GM06990 (cell line): Measurements from ENCODE around the gene FAM131B.

Source experiments
- DNase-seq: peaks from one replicate; pipeline ENCODE4 v3.0.0-alpha.2; 2011; ENCODE audit not compliant: insufficient read length; ENCODE audit errors: extremely low read depth
- H3K27me3 ChIP-seq: replicated peaks from 2 replicates; pipeline ENCODE4 v1.6.0; 2011; ENCODE audit warnings: low read length; ENCODE audit not compliant: control insufficient read depth, insufficient read depth
- H3K36me3 ChIP-seq: 2 replicates; pipeline ENCODE4 v1.5.1; 2011; ENCODE audit warnings: low read length; ENCODE audit not compliant: control insufficient read depth, insufficient read depth
- H3K4me3 ChIP-seq: replicated peaks from 2 replicates; pipeline ENCODE4 v1.5.1; 2011; ENCODE audit warnings: low read depth, mild to moderate bottlenecking, control low read depth, low read length
- CTCF ChIP-seq: IDR thresholded peaks from 2 replicates; pipeline ENCODE4 v1.5.1; 2011; ENCODE audit warnings: low read length, control low read depth, mild to moderate bottlenecking, inconsistent platforms; ENCODE audit not compliant: insufficient read depth, poor library complexity, severe bottlenecking

The FAM131B gene

GRCh38 chr7:143391462-143392404 is 29.2 kb upstream of the FAM131B start:
- H3K27me3 ChIP-seq, result no peaks in the 10 kb centered on the region
- peaks cover 30% of the 10 kb centered on the region for H3K36me3 ChIP-seq
- no peak for DNase-seq
- H3K4me3 ChIP-seq, result no peak overlapping the region
- no peak for TF ChIP-seq CTCF

- H3K27me3 ChIP-seq, result no peaks in the 10 kb centered on the region
- H3K36me3 ChIP-seq, result peaks cover 34% of the 10 kb centered on the region
- no peak for TF ChIP-seq CTCF
- H3K4me3 ChIP-seq, result no peak overlapping the region
- DNase-seq, result no peak
Observed at GRCh38 chr7:143390773-143391317, 28.3 kb upstream of the FAM131B start.

GRCh38 chr7:143390104-143390772 is 27.7 kb upstream of the FAM131B start:
- no peak for TF ChIP-seq CTCF
- Histone ChIP-seq H3K4me3 (no peak overlapping the region), H3K27me3 (no peaks in the 10 kb centered on the region), H3K36me3 (peaks cover 34% of the 10 kb centered on the region)
- no peak for DNase-seq

- no peak for TF ChIP-seq CTCF
- peaks cover 37% of the 10 kb centered on the region for H3K36me3 ChIP-seq
- H3K27me3 ChIP-seq, result no peaks in the 10 kb centered on the region
- no peak for DNase-seq
- no peak overlapping the region for H3K4me3 ChIP-seq
Observed at GRCh38 chr7:143389316-143390103, 27.0 kb upstream of the FAM131B start.

GRCh38 chr7:143388491-143389101 is 26.1 kb upstream of the FAM131B start:
- Histone ChIP-seq H3K27me3 (no peaks in the 10 kb centered on the region), H3K36me3 (peaks cover 37% of the 10 kb centered on the region), H3K4me3 (no peak overlapping the region)
- TF ChIP-seq CTCF, result no peak
- no peak for DNase-seq
